H4 (cell line): Measurements from ENCODE around the gene DNAJC11. TPM values are rescaled to one million over a fixed set of nuclear protein-coding genes. Genes with fewer than 3 reads are reported as not detected.
"Not testable (repeated sequence)": the region's sequence is repeated elsewhere in the genome, so short reads cannot be mapped to it uniquely, and the experiment has no call there.

Source experiments
- DNase-seq: peaks from one replicate; pipeline ENCODE4 v3.0.0-alpha.2; 2015; ENCODE audit warnings: low spot score
- total RNA-seq: library from RNA; depleted of rRNA; stranded (reverse); fragments of >200 nt; shearing (Covaris generic); gene quantifications from 2 replicates; pipeline ENCODE4 v1.2.3, GENCODE V29; 2014

Gene DNAJC11
- total RNA-seq, 1 experiment from 2014 or later = 36.5 TPM

GRCh38 chr1:6653436-6654290 is 48.0 kb downstream of the DNAJC11 start:
- no peak for DNase-seq

DNA sequence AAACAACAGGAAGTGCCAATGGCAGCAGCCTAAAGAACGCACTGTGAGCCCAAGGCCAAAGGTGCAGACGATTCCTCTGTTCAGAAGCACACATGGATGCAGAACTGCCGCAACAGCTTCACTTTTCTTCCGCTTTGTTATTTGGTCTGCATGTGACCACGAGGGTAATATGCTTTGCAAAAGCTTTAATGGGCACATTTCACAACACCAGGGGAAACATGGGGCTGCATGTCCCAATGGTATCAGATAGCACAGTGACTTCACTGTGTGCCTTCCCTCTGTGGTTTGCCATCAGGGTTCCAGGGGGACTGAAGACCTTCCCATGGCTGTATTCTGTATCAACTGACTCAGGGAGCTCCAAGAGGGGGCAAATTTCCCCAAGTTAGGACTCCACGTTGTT is 48.6 kb downstream of the DNAJC11 start:
- DNase-seq = no peak

GRCh38 chr1:6651909-6652308 is 49.7 kb downstream of the DNAJC11 start:
- DNase-seq = no peak

GRCh38 chr1:6648556-6648955 is 53.1 kb downstream of the DNAJC11 start:
- no peak for DNase-seq

GRCh38 chr1:6646499-6647148 is 55.0 kb downstream of the DNAJC11 start:
- DNase-seq = no peak

- no peak for DNase-seq
Observed at GRCh38 chr1:6645018-6645417, 56.6 kb downstream of the DNAJC11 start.

- DNase-seq = not testable (repeated sequence)
Observed at GRCh38 chr1:6640867-6641266, 60.7 kb downstream of the DNAJC11 start.

DNA sequence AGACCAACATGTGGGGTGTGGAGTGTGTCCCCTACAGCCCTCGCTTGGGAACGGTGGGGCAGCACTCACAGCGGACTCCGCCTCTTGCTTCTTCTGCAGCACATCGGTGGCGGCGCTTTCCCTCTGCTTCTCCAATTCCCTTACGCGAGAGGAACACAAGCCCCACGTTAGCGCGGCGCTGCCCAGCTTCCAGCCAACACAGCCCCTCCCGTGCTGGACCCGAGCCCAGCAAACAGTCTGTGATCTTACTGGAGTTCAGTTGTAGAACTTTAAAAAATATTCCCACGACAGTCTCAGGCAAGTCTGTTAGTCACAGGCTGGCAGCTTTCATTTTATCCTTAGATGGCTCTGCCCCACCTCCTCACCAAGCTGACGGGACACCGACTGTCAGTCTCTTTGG is 63.4 kb downstream of the DNAJC11 start:
- DNase-seq = no peak

DNA sequence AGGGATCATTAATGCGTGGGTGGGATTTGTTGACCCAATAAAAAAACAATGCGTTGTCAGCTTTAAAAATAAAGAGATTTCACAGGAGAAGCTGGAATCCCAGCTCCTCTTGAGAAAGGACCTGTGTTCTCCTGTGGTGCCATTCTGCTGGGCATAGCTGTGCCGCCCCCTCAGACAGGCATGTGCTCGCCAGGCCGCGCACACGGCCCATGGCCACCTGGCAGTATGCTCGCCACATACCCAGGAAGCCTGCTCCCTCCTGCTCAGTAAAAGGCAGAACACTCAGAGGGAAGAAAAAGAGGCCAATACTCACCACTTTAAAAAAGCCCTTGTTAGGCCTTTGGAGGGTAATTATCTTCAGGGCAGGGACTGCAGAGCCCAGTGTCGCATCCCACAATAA is 63.8 kb downstream of the DNAJC11 start:
- no peak for DNase-seq

DNA sequence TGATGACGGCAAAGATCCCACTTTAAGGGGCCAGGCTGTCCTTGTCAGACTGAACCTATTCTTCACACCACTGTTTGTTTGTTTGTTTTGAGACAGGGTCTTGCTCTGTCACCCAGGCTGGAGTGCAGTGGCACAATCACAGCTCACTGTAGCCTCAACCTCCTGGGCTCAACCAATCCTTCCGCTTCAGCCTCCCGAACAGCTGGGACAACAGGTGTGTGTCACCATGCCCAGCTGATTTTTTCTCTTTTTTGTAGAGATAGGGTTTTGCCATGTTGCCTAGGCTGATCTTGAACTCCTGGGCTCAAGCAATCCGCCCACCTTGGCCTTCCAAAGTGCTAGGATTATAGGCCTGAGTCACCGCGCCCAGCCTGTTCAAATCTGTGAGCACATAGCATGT is 64.8 kb downstream of the DNAJC11 start:
- not testable (repeated sequence) for DNase-seq

DNA sequence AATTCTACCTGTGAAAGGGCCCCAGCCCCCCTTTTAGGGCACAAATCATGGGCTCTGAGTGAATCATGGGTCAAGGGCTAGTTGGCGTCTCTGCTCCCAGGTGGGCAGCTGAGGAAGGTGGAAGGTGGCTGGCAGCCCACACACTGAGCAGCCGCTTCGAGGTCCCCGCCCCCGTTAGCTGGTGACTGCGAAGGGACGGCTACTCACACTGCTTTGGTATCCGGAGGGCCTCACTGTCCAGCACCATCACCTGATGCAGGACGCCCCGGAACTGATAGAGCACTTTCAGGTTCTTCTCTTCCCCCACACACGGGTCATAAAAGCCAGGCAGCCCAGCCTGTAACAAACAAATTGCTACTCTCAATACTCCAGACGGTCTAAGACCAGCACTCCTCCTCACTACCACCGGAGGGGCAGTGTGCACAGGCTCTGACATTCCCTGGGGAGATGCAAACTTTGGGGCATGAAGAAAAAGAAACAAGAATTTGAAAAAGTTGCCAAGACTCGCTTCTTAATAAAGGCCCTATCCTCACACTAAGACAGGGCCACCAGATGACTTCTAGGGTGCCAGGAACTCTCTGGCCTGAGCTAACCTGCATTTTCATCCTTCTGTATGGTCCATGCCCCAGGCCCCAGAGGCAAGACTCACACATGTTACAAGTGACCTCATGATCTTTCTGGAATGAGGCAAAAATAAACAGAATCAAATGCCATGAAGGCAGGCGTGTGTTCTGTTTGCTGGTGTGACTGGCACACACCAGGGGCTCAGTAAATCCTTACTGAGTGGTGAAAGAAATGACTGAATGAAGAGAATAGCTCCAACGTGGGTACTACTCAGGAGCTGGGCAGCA is 65.5 kb downstream of the DNAJC11 start:
- no peak for DNase-seq

- DNase-seq = no peak
Observed at GRCh38 chr1:6635161-6635909, 66.3 kb downstream of the DNAJC11 start.

DNA sequence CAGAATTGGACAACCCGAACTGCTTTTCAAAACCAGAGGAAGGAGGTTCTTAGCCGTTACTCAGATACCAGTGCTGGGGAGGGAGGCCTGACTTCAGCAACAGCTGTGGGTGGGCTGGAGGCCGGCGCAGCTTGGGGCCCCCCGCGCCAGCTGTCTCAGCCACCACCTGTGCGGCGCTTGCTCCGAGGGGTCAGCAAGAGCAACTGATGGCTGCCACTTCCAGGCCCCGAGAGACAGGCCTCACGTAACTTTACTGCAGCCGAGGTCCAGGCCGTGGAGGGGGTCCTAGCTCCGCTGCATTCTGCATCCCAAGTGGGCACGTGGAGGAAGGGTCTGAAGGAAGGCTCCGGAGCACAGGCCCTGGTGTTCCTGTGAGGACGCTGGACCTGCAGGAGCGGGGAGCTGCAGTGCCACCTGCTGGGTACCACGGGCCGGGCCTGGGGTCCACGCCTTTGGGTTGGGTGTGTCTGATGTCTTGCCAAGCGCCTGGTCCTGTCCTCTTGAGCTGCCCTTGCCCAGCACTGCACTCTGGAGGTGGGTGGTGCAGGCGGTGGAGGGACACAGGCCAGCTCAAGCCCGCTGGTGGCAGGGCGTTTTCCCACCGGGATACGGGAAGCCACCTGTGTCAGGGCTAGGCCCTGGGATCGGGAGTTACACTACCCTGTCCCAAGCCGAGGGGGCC is 67.1 kb downstream of the DNAJC11 start:
- DNase-seq = peak; percentile 15

DNA sequence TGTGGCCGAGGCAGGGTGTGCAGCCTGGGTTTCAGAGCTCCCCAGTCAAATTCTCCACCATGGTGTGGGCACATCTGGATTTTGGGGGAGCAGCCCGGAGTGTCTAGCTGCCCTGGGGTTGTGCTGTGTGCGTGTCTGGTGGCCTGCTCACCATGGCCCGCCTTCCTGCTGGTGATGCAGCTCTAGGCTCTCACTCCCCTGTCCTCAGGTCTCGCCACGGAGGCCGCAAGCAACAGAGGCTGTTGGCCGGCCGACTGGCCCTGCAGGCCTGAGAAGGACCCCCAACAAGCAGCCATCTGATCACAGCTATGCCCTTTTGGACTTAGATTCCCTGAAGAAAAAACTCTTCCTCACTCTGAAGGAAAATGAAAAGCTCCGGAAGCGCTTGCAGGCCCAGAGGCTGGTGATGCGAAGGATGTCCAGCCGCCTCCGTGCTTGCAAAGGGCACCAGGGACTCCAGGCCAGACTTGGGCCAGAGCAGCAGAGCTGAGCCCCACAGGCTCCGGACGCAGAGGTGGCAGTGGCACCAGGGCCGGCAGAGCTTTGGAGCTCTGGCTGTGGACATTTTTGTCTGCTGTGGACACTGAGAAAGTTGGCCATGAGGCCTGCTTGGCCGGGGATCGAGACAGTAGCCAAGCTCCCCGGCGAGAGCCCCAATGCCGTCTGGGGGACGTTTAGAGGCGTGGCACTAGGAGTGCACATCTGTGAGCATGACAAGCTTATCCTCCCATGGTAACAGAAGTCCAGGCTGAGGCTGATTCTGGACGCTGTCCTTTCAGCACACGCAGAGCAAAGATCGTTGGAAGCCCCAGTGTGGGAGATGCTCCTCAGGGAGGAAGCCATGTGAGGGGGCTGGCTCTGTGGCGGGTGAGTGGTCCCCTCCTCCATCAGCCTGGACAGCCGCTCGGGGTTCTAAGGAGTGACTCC is 68.8 kb downstream of the DNAJC11 start:
- DNase-seq = no peak

- DNase-seq = no peak
Observed at GRCh38 chr1:6631058-6631457, 70.6 kb downstream of the DNAJC11 start.

DNA sequence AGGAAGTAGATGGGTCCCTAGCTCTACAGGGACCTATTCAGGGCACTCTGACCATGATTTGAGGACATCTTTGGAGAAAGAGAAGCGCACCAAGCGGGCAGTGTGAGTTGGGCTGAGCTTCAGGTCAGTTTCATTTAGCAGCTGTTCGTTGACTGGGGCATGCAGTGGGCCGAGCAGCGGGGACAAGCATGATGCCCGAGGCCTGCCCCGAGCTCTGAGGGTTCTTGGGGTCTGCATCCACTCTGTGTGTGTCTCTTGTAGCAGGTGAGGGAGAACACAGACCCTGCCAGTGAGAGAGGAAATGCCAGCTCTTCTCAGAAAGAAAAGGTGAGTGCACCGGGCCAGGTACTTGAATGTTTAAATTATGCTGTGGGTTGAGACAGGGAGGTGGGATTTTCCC is 71.6 kb downstream of the DNAJC11 start:
- DNase-seq = no peak

DNA sequence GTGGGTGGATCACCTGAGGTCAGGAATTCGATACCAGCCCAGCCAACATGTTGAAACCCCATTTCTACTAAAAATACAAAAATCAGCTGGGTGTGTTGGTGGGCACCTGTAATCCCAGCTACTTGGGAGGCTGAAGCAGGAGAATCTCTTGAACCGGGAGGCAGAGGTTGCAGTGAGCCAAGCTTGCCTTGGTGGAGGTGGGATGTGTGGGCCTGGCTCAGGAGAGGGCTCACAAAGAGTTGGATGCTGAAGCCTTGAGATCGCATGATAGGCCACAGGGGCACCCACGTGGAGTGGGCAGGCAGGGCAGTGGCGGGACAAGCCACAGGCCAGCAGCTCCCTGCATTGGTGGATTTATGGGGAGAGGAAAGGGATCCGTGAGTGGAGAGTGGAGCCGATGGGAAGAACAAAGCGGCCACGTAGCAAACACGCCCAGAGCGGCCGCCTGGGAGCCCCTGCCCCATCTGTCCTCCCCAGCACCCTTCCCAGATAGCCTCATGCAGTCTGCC is 72.6 kb downstream of the DNAJC11 start:
- DNase-seq = no peak

- no peak for DNase-seq
Observed at GRCh38 chr1:6627841-6628545, 73.6 kb downstream of the DNAJC11 start.

GRCh38 chr1:6627031-6627430 is 74.6 kb downstream of the DNAJC11 start:
- DNase-seq = no peak
